H9 (cell line): Measurements from ENCODE around the gene RBP2. TPM values are rescaled to one million over a fixed set of nuclear protein-coding genes. Genes with fewer than 3 reads are reported as not detected.

ENCODE experiments used
- DNase-seq: peaks from one replicate; pipeline ENCODE4 v3.0.0-alpha.2; 2017
- H2AFZ ChIP-seq: one replicate; pipeline ENCODE4 v1.6.1; 2013; ENCODE audit warnings: mild to moderate bottlenecking, low read length, control low read depth, moderate library complexity
- H2AK5ac ChIP-seq: 2 replicates; pipeline ENCODE4 v1.6.1; 2013; ENCODE audit warnings: low read length, control low read depth, mixed read lengths; ENCODE audit not compliant: insufficient read length
- H2BK120ac ChIP-seq: one replicate; pipeline ENCODE4 v1.6.1; 2013; ENCODE audit warnings: low read depth, mild to moderate bottlenecking, low read length, control low read depth, inconsistent platforms; ENCODE audit not compliant: poor library complexity, severe bottlenecking
- H2BK12ac ChIP-seq: 2 replicates; pipeline ENCODE4 v1.6.1; 2013; ENCODE audit warnings: low read length, control low read depth, mixed read lengths, low read depth; ENCODE audit not compliant: insufficient read length
- H2BK15ac ChIP-seq: 2 replicates; pipeline ENCODE4 v1.6.1; 2013; ENCODE audit warnings: low read depth, low read length, control low read depth
- H2BK20ac ChIP-seq: one replicate; pipeline ENCODE4 v1.6.1; 2013; ENCODE audit warnings: low read depth, mild to moderate bottlenecking, low read length, control low read depth, inconsistent platforms; ENCODE audit not compliant: poor library complexity, severe bottlenecking
- H2BK5ac ChIP-seq: 2 replicates; pipeline ENCODE4 v1.6.1; 2013; ENCODE audit warnings: low read length, control low read depth, mixed read lengths; ENCODE audit not compliant: insufficient read length
- H3K14ac ChIP-seq: 2 replicates; pipeline ENCODE4 v1.6.1; 2013; ENCODE audit warnings: low read length, control low read depth; ENCODE audit not compliant: insufficient read depth
- H3K18ac ChIP-seq: 2 replicates; pipeline ENCODE4 v1.6.1; 2013; ENCODE audit warnings: low read depth, mild to moderate bottlenecking, mixed read lengths, low read length, control low read depth; ENCODE audit not compliant: insufficient read length
- H3K23ac ChIP-seq: 2 replicates; pipeline ENCODE4 v1.6.1; 2013; ENCODE audit warnings: low read length, control low read depth, mixed read lengths, low read depth; ENCODE audit not compliant: insufficient read length
- H3K23me2 ChIP-seq: 2 replicates; pipeline ENCODE4 v1.6.1; 2013; ENCODE audit warnings: low read depth, mild to moderate bottlenecking, mixed read lengths, low read length, control low read depth; ENCODE audit not compliant: insufficient read length, poor library complexity, severe bottlenecking
- H3K27ac ChIP-seq: 2 replicates; pipeline ENCODE4 v1.5.1; 2013; ENCODE audit warnings: low read length, control low read depth, mixed read lengths, low read depth; ENCODE audit not compliant: insufficient read length
- H3K27me3 ChIP-seq: 2 replicates; pipeline ENCODE4 v1.6.1; 2013; ENCODE audit warnings: low read length, control low read depth, inconsistent platforms; ENCODE audit not compliant: insufficient read depth
- H3K4ac ChIP-seq: 2 replicates; pipeline ENCODE4 v1.6.1; 2013; ENCODE audit warnings: low read depth, mild to moderate bottlenecking, control low read depth, inconsistent platforms, low read length, moderate library complexity
- H3K4me1 ChIP-seq: 2 replicates; pipeline ENCODE4 v1.6.1; 2013; ENCODE audit warnings: low read length, control low read depth, inconsistent platforms; ENCODE audit not compliant: insufficient read depth
- H3K4me2 ChIP-seq: 2 replicates; pipeline ENCODE4 v1.6.1; 2013; ENCODE audit warnings: low read length, control low read depth, mixed read lengths; ENCODE audit not compliant: insufficient read length, insufficient read depth
- H3K56ac ChIP-seq: 2 replicates; pipeline ENCODE4 v1.6.1; 2013; ENCODE audit warnings: low read depth, mild to moderate bottlenecking, mixed read lengths, low read length, control low read depth; ENCODE audit not compliant: insufficient read length
- H3K79me1 ChIP-seq: 2 replicates; pipeline ENCODE4 v1.6.1; 2013; ENCODE audit warnings: low read depth, mild to moderate bottlenecking, moderate library complexity, low read length, control low read depth, inconsistent platforms; ENCODE audit not compliant: insufficient read depth, poor library complexity, severe bottlenecking
- H3K79me2 ChIP-seq: 2 replicates; pipeline ENCODE4 v1.6.1; 2013; ENCODE audit warnings: low read length, control low read depth, inconsistent platforms; ENCODE audit not compliant: insufficient read depth
- H3K9ac ChIP-seq: 2 replicates; pipeline ENCODE4 v1.6.1; 2013; ENCODE audit warnings: low read length, control low read depth, mixed read lengths; ENCODE audit not compliant: insufficient read length; ENCODE audit errors: extremely low read depth
- H3K9me3 ChIP-seq: one replicate; pipeline ENCODE4 v1.6.1; 2013; ENCODE audit warnings: low read depth, low read length, inconsistent platforms; ENCODE audit not compliant: control insufficient read depth
- H3T11ph ChIP-seq: one replicate; pipeline ENCODE4 v1.6.1; 2013; ENCODE audit warnings: mild to moderate bottlenecking, low read length, control low read depth, inconsistent platforms
- H4K20me1 ChIP-seq: one replicate; pipeline ENCODE4 v1.6.1; 2013; ENCODE audit not compliant: control insufficient read depth, insufficient read length, insufficient read depth
- H4K5ac ChIP-seq: 2 replicates; pipeline ENCODE4 v1.6.1; 2013; ENCODE audit warnings: low read depth, mild to moderate bottlenecking, mixed read lengths, low read length, control low read depth; ENCODE audit not compliant: insufficient read length
- H4K8ac ChIP-seq: replicated peaks from 2 replicates; pipeline ENCODE4 v1.6.1; 2013; ENCODE audit warnings: low read length, control low read depth, mixed read lengths, low read depth; ENCODE audit not compliant: insufficient read length
- H4K91ac ChIP-seq: 2 replicates; pipeline ENCODE4 v1.6.1; 2013; ENCODE audit warnings: low read depth, mild to moderate bottlenecking, moderate library complexity, mixed read lengths, low read length, control low read depth; ENCODE audit not compliant: insufficient read length
- H3K27ac Mint-ChIP-seq, 3 experiments: 2 replicates in 2 of 3; 3 replicates in 1 of 3; pipeline ENCODE4 v1.8.0; 2020 to 2021; ENCODE audit warnings: mixed read lengths in 3 of 3, mild to moderate bottlenecking in 1 of 3, moderate library complexity in 1 of 3
- H3K27me3 Mint-ChIP-seq: 2 replicates; pipeline ENCODE4 v1.8.0; 2021; ENCODE audit warnings: low read depth, mild to moderate bottlenecking, moderate library complexity, mixed read lengths
- H3K36me3 Mint-ChIP-seq, 3 experiments: 2 replicates in 2 of 3; 3 replicates in 1 of 3; pipeline ENCODE4 v1.8.0; 2020 to 2021; ENCODE audit warnings: low read depth in 3 of 3, mixed read lengths in 3 of 3; ENCODE audit not compliant: insufficient read depth in 1 of 3
- H3K4me1 Mint-ChIP-seq, 2 experiments: 2 replicates each; pipeline ENCODE4 v1.8.0; 2020; ENCODE audit warnings: mixed read lengths in 2 of 2
- H3K4me3 Mint-ChIP-seq, 2 experiments: 2 replicates in 1 of 2; 3 replicates in 1 of 2; pipeline ENCODE4 v1.8.0; 2020 to 2021; ENCODE audit warnings: mild to moderate bottlenecking in 2 of 2, mixed read lengths in 2 of 2, moderate library complexity in 1 of 2
- H3K9me3 Mint-ChIP-seq, 2 experiments: 2 replicates in 1 of 2; 3 replicates in 1 of 2; pipeline ENCODE4 v1.8.0; 2020; ENCODE audit warnings: mild to moderate bottlenecking in 2 of 2, mixed read lengths in 2 of 2, moderate library complexity in 1 of 2
- CTCF ChIP-seq: fragments of 200-600 bp; sonication (generic); conservative IDR thresholded peaks from 3 replicates; pipeline ENCODE4 v1.8.0; 2021; ENCODE audit warnings: antibody characterized with exemption, mild to moderate bottlenecking
- WGBS: extraction: QIAGEN DNeasy Blood & Tissue Kit; methylation state at CpG from one replicate; pipeline ENCODE4 v1.1.7; 2013; ENCODE audit warnings: missing lambda C conversion rate, low lambda C conversion rate, mixed read lengths; ENCODE audit not compliant: insufficient read length; ENCODE audit errors: extremely low coverage; 5-methylcytosine and 5-hydroxymethylcytosine counted together
- total RNA-seq: library from RNA; stranded (reverse); gene quantifications from 2 replicates; pipeline ENCODE4 v1.2.1, GENCODE V29; 2021

Gene RBP2
- total RNA-seq, 1 experiment from 2014 or later, result not detected

- no peak for TF ChIP-seq CTCF
- Histone ChIP-seq H4K5ac (no peak overlapping the region), H3K4me2 (no peak overlapping the region), H3K79me2 (no peaks in the 10 kb centered on the region), H2BK15ac (no peak overlapping the region), H2AK5ac (no peak overlapping the region), H3K18ac (no peak overlapping the region), H3T11ph (no peak overlapping the region), H3K23me2 (no peaks in the 10 kb centered on the region), H4K91ac (no peak overlapping the region), H3K23ac (no peak overlapping the region), H2BK12ac (no peak overlapping the region), H3K79me1 (no peaks in the 10 kb centered on the region), H3K14ac (no peak overlapping the region), H3K9me3 (no peaks in the 10 kb centered on the region), H3K27me3 (no peaks in the 10 kb centered on the region), H4K20me1 (no peaks in the 10 kb centered on the region), H3K9ac (no peak overlapping the region), H4K8ac (no peak overlapping the region), H3K4me1 (no peaks in the 10 kb centered on the region), H3K27ac (no peak overlapping the region), H2BK20ac (no peak overlapping the region), H2BK5ac (no peak overlapping the region), H3K4ac (no peak overlapping the region), H2AFZ (no peak overlapping the region), H2BK120ac (no peak overlapping the region), H3K56ac (no peak overlapping the region)
- no peak overlapping the region for H3K4me3 Mint-ChIP-seq
- no peaks in the 10 kb centered on the region for H3K27me3 Mint-ChIP-seq
- no CpG with 5 or more reads among the region's 3 CpGs for WGBS
- H3K27ac Mint-ChIP-seq, result no peak overlapping the region
- no peaks in the 10 kb centered on the region for H3K4me1 Mint-ChIP-seq
- no peaks in the 10 kb centered on the region for H3K9me3 Mint-ChIP-seq
- no peak for DNase-seq
- H3K36me3 Mint-ChIP-seq, result no peaks in the 10 kb centered on the region
These were observed 3.8 kb downstream of the RBP2 start for GRCh38 chr3:139472380-139473010.
